Measurements from ENCODE around the gene EXOC3L4. TPM values are rescaled to one million over a fixed set of nuclear protein-coding genes. Genes with fewer than 3 reads are reported as not detected.

EXOC3L4 gene
- total and polyA plus RNA-seq, 4 donors, result 24.0 to 77.8 (median 36.7) TPM

- Histone ChIP-seq H3K36me3 (ENCODE audit: control insufficient read depth in 4 of 4, insufficient read depth in 3 of 4, low read depth in 1 of 4, low read length in 3 of 4) (no peaks in the 10 kb centered on the region), H3K9ac (ENCODE audit: low read depth in 1 of 2, low read length in 2 of 2) (no peak within 1 kb of the TSS), H3K27ac (ENCODE audit: low read depth in 1 of 2, low read length in 2 of 2) (no peak within 1 kb of the TSS), H3K4me1 (ENCODE audit: control insufficient read depth in 4 of 4, insufficient read depth in 4 of 4, low read length in 3 of 4) (peaks cover 3 to 8% (median 4%) of the 10 kb centered on the region in 4 donors), H3K4me3 (ENCODE audit: low read depth in 1 of 3, low read length in 3 of 3) (peak within 1 kb of the TSS in 1 of 3 donors; percentile 8), H3K9me3 (ENCODE audit: control insufficient read depth in 4 of 4, low read length in 3 of 4) (no peaks in the 10 kb centered on the region), H3K27me3 (ENCODE audit: control insufficient read depth in 4 of 4, insufficient read depth in 4 of 4, low read length in 3 of 4) (no peaks in the 10 kb centered on the region)
- 21% methylated on average over 61 of the region's 61 CpGs for WGBS
- no peak for DNase-seq (ENCODE audit: low spot score)
- no peak for TF ChIP-seq RAD21 (IDR thresholded peaks at IDR 0.05)
- no peak for TF ChIP-seq NR2F2 (IDR thresholded peaks at IDR 0.05)
- TF ChIP-seq EGR1 (IDR thresholded peaks at IDR 0.05; ENCODE audit: low read depth in 2 of 2), result no peak
Observed at GRCh38 chr14:103084021-103084919, 10.3 kb upstream of the EXOC3L4 start, which contains the start of gene LBHD2. Gene LBHD2 (plus strand): TSS chr14:103084210. CDS start chr14:103086013, 1,803 bp downstream.

GRCh38 chr14:103085106-103086091 is 9.1 kb upstream of the EXOC3L4 start:
- no peaks in the 10 kb centered on the region for H3K27me3 ChIP-seq (ENCODE audit: control insufficient read depth in 4 of 4, insufficient read depth in 4 of 4, low read length in 3 of 4)
- no peak for DNase-seq (ENCODE audit: low spot score)
- H3K36me3 ChIP-seq (ENCODE audit: control insufficient read depth in 4 of 4, insufficient read depth in 3 of 4, low read depth in 1 of 4, low read length in 3 of 4), result no peaks in the 10 kb centered on the region
- no peak overlapping the region for H3K4me3 ChIP-seq (ENCODE audit: low read depth in 1 of 3, low read length in 3 of 3)
- 78% methylated on average over 24 of the region's 24 CpGs for WGBS
- no peaks in the 10 kb centered on the region for H3K9me3 ChIP-seq (ENCODE audit: control insufficient read depth in 4 of 4, low read length in 3 of 4)
- H3K27ac ChIP-seq (ENCODE audit: low read depth in 1 of 2, low read length in 2 of 2), result no peak overlapping the region
- no peak for TF ChIP-seq ZBTB33 (IDR thresholded peaks at IDR 0.05)
- no peak for TF ChIP-seq RAD21 (IDR thresholded peaks at IDR 0.05)
- no peak for TF ChIP-seq JUND (IDR thresholded peaks at IDR 0.05)
- no peak for TF ChIP-seq HNF4A (conservative IDR thresholded peaks at IDR 0.05)
- no peak for TF ChIP-seq NR2F2 (IDR thresholded peaks at IDR 0.05)
- no peak for TF ChIP-seq RXRA (IDR thresholded peaks at IDR 0.05)
- TF ChIP-seq SP1 (IDR thresholded peaks at IDR 0.05), result no peak
- no peak for TF ChIP-seq HNF4G (IDR thresholded peaks at IDR 0.05)
- TF ChIP-seq GABPA (IDR thresholded peaks at IDR 0.05 in 1 of 2, conservative IDR thresholded peaks at IDR 0.05 in 1 of 2), result no peak
- no peak for TF ChIP-seq REST (IDR thresholded peaks at IDR 0.05)
- TF ChIP-seq CTCF (IDR thresholded peaks at IDR 0.05; ENCODE audit: low read depth, low read length, missing input control), result no peak
- no peak for TF ChIP-seq ATF3 (IDR thresholded peaks at IDR 0.05)
- TF ChIP-seq FOXA2 (IDR thresholded peaks at IDR 0.05), result no peak
- TF ChIP-seq MAX (IDR thresholded peaks at IDR 0.05), result no peak
- no peak for TF ChIP-seq YY1 (IDR thresholded peaks at IDR 0.05)
- TF ChIP-seq FOXA1 (IDR thresholded peaks at IDR 0.05), result no peak
- TF ChIP-seq TAF1 (conservative IDR thresholded peaks at IDR 0.05), result no peak
- TF ChIP-seq EGR1 (IDR thresholded peaks at IDR 0.05; ENCODE audit: low read depth in 2 of 2), result no peak
- H3K9ac ChIP-seq (ENCODE audit: low read depth in 1 of 2, low read length in 2 of 2), result no peak overlapping the region
- peaks cover 3 to 8% (median 4%) of the 10 kb centered on the region in 4 donors for H3K4me1 ChIP-seq (ENCODE audit: control insufficient read depth in 4 of 4, insufficient read depth in 4 of 4, low read length in 3 of 4)

All from liver (tissue), 9 donors.